ENCODE results near the gene PCCA.

Gene PCCA

GRCh38 chr13:100438059-100438788 is 349.3 kb downstream of the PCCA start:
- no peak for DNase-seq

- DNase-seq, result no peak
Observed at GRCh38 chr13:100439247-100439970, 350.5 kb downstream of the PCCA start.

GRCh38 chr13:100440751-100441425 is 352.0 kb downstream of the PCCA start:
- DNase-seq, result no peak

- DNase-seq, result no peak
Observed at GRCh38 chr13:100442095-100442832, 353.4 kb downstream of the PCCA start.

GRCh38 chr13:100443278-100443997 is 354.5 kb downstream of the PCCA start:
- no peak for DNase-seq

GRCh38 chr13:100443998-100444328 is 355.1 kb downstream of the PCCA start:
- no peak for DNase-seq

DNA sequence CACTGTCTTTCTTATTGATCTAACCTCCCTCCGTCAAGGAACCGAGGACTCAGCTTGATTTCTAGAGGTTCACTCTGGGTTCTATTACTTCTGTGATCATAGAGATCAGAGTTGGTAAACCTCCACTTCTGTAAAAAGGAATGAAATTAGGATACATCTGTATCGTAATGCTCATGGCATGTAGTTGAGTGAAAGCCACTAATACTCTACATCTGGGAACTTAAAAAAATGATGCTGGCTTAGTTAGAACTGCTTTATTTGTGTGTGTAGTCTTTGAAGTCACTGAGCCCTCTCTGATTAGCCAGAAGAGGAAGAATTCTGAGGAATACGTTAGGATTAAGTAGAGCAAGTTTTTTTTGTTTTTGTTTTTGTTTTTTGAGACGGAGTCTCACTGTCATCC is 358.9 kb downstream of the PCCA start:
- no peak for DNase-seq

DNA sequence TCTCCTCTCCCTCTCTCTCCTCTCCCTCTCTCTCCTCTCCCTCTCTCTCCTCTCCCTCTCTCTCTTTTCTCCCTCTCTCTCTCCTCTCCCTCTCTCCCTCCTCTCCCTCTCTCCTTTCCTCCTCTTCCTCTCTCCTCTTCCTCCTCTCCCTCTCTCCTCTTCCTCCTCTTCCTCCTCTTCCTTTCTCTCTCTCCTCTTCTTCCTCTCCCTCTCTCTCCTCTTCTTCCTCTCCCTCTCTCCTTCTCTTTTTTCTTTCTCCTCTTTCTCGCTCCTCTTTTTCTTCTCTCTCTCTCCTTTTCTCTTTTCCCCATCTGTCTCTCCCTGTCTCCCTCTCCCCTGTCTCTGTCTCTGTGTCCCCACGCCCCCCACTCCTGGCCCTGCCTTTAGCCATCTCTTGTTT is 363.0 kb downstream of the PCCA start:
- DNase-seq, result no peak

DNA sequence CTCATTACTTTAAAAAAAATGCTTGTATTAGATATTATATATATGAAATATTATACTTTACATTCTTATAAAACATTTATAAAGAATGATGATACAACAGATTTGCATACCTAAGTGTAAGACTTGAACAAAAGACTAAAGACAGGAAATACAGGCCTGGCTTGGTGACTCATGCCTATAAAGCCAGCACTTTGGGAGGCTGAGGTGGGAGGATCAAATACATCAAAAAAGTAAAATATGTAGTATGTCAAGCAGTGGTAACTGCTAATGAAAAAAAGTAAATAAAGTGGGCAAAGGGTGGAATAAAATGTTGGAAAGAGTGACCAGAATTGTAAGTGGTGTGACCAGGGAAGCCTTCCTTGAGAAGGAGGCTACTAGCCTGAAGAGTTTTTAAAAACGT is 366.0 kb downstream of the PCCA start:
- no peak for DNase-seq

GRCh38 chr13:100458673-100459072 is 369.8 kb downstream of the PCCA start:
- no peak for DNase-seq

GRCh38 chr13:100459747-100460146 is 370.9 kb downstream of the PCCA start:
- DNase-seq, result no peak

DNA sequence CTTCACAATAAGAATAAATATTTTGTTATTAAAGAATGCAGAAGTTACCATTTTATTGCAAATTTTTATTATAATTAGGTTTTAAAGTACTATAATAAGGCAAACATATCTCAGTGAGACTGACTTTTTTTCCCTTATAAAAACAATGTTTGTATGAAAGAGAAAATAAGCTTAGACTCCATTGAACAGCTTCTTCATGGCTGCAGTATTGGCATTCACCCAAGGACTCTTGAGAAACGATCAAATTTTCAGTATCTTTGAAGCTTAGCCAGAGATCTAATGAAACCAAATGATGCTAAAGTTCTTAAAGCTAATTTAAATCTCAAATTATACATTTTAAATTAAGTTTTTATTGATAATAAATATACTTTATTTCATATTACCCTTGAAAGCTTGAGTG is 371.4 kb downstream of the PCCA start:
- DNase-seq, result no peak

GRCh38 chr13:100460791-100461190 is 371.9 kb downstream of the PCCA start:
- no peak for DNase-seq

DNA sequence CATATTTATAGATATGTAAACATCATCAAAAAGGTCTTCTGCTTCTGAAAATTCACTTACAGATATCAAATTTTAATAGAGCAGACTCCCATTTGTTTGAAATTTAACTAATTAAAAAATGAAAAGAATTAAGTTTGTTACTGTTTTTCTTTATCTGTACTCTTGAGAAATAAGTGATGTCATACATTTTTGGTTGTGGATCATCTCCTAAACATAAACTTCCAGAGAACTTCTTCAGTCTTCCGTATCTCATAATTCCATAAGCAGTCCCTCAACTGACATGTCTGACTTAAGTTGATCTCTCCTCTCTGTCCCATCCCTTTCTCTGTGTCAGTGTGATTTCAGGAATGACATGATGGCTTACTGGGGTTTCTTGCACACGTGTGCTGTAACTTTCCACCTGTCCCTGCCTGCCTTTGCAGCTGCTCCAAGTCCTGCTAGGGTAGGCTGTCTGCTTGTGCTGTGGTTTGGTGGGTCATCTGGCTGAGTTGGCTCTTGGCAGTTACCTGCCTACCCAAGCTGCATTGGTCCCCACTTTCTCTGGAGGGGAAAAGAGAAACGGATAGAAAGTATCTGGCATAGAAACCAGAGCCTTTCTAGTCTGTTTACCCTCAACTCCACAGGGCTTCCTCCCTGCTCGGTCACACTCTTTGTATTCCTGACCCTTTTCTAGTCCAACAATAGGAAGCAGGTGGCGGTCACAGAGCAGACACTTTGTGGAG is 372.6 kb downstream of the PCCA start:
- DNase-seq, result no peak

DNA sequence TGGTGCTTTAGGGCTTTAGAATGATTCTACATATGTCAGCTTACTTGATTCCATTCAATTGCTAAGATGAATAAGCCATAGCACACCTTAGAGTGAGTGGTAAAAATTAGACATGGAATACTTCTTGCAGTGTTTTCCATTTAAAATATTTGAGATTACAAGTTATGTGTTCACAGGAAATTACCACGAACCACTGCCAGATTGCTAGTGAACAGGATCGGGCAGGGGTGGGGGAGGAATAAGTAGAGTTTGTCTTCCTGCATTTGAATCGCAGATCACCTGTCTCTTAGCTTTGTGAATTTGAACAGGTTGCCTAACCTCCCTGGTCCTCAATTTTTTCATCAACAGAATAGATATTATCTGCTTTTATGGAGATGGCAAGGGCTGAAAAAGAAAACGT is 375.1 kb downstream of the PCCA start:
- no peak for DNase-seq

DNA sequence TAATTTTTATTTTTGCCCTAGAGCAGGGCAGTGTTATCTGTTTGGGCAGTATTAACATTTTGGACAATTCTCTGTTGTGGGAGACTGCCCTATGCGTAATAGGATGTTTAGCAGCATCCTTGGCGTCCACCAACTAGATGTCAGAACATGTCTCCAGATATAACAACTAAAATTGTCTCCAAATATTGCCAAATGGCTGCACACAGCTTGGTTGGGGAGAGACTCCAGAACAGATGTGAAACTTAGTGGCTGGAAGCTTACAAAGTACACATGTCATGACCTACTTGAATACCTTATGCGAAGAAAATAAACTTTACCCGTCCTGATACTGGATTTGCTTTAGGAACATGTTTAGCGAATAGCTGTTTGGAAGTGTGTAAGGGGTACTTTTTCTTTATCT is 376.7 kb downstream of the PCCA start:
- no peak for DNase-seq

DNA sequence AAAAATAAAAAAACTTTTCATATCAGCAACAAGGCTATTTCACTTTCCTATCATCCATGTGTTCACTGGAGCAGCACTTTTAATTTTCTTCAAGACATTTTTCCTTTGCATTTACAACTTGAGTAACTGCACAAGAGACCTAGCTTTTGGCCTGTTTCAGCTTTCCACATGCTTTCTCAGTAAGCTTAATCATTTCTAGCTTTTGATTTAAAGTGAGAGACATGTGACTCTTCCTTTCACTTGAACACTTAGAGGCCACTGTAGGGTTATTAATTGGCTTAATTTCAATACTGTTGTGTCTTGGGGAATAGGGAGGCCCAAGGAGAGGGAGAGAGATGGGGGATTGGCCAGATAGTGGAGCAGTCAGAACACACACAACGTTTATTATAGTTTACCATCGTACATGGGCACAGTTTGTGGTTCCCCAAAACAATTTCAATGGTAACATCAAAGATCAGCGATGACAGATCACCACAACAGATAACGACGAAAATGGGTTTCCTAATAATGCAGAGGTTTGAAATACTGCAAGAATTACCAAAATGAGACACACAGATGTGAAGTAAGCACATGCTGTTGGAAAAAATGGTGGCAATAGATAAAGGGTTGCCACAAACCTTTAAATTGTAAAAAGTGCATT is 382.1 kb downstream of the PCCA start:
- DNase-seq, result no peak

- no peak for DNase-seq
Observed at GRCh38 chr13:100473087-100473486, 384.2 kb downstream of the PCCA start.

DNA sequence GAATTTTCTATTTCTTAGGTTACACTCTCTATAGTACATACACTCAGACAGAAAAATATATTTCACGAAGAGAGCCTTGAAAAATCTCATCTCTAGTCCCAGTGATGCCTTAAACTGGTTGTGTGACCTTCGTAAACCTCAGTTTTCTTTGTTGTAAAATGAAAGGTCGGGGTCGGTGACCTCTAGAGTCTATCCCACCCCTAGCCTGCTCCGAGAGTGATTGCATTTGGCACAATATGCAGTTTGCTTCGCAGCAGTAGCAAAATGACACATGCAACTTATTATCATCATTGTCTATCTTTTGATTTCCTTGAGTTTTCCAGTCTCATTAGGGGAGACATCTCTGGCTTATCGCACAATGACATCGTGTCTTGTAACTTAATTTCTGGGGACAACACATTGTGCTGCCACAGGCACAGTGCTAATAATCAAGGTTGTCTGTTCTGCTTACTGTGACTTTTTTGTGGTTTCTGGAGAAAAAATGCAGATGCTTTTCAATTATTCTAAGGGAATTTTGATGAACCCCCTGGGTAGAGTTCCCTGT is 384.7 kb downstream of the PCCA start:
- no peak for DNase-seq

GRCh38 chr13:100476963-100477362 is 388.1 kb downstream of the PCCA start:
- DNase-seq, result no peak

DNA sequence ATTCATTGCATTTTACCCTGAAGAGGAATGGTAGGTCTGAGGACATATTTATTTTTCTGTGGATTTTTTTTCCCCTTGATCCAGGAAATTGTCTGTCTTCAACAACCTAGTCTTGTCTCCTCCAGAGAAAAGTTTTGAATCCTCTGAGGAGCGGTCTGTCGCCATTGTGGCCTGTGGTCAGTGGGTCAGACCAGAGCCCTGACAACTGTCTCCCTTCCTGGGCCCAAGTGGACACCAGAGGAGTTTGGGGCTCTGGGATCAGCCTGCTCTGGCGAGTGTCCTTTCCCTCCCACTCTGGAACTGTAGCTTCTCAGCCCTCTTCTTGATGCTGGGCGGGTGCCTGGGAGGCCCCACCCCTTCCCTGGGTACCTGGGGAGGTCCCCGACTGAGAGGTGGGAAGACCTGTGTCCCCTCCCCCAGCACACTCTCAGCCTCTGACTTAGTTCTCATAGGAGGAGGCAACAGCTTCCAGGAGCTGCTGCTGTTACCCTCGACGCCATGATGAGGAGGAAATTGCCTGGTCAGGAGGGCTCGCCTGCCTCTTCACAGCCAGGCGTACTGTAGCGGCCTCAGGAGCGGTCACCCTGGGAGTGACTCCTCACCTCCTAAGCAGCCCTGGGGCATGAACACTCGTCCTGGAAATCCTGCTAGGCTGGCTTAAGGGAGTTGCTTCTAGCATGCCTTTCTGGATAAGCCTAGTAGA is 389.4 kb downstream of the PCCA start:
- DNase-seq, result no peak
